Measurements from ENCODE around the gene TMEM25. TPM values are rescaled to one million over a fixed set of nuclear protein-coding genes. Genes with fewer than 3 reads are reported as not detected.

TMEM25 gene
- total and polyA plus RNA-seq, 7 donors, result 1.3 to 14.7 (median 6.8) TPM

DNA sequence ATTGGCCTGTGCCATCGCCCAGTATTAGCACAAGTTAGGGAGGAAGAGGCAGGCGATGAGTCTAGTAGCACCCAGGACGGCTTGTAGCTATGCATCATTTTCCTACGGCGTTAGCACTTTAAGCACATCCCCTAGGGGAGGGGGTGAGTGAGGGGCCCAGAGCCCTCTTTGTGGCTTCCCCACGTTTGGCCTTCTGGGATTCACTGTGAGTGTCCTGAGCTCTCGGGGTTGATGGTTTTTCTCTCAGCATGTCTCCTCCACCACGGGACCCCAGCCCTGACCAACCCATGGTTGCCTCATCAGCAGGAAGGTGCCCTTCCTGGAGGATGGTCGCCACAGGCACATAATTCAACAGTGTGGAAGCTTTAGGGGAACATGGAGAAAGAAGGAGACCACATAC is 4.3 kb downstream of the TMEM25 start:
- Histone ChIP-seq H3K27ac (no peak overlapping the region), H3K4me3 (no peak overlapping the region), H3K4me1 (peaks cover under 1% of the 10 kb centered on the region), H3K36me3 (ENCODE audit: insufficient read depth in 1 of 2, low read depth in 1 of 2) (peaks cover 0 to 5% of the 10 kb centered on the region in 2 donors), H3K9me3 (no peaks in the 10 kb centered on the region), H3K27me3 (ENCODE audit: insufficient read depth in 3 of 3, low read length in 2 of 3) (no peaks in the 10 kb centered on the region)
- ATAC-seq (no peak), DNase-seq (no peak)
- WGBS, 3 donors, result 77 to 83% (median 79%) methylated on average over 9 of the region's 9 CpGs
- TF ChIP-seq, protein P1, sequence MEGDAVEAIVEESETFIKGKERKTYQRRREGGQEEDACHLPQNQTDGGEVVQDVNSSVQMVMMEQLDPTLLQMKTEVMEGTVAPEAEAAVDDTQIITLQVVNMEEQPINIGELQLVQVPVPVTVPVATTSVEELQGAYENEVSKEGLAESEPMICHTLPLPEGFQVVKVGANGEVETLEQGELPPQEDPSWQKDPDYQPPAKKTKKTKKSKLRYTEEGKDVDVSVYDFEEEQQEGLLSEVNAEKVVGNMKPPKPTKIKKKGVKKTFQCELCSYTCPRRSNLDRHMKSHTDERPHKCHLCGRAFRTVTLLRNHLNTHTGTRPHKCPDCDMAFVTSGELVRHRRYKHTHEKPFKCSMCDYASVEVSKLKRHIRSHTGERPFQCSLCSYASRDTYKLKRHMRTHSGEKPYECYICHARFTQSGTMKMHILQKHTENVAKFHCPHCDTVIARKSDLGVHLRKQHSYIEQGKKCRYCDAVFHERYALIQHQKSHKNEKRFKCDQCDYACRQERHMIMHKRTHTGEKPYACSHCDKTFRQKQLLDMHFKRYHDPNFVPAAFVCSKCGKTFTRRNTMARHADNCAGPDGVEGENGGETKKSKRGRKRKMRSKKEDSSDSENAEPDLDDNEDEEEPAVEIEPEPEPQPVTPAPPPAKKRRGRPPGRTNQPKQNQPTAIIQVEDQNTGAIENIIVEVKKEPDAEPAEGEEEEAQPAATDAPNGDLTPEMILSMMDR (IDR thresholded peaks at IDR 0.05), result no peak
- intact Hi-C loops (cut with DNase I), result no loop called here

DNA sequence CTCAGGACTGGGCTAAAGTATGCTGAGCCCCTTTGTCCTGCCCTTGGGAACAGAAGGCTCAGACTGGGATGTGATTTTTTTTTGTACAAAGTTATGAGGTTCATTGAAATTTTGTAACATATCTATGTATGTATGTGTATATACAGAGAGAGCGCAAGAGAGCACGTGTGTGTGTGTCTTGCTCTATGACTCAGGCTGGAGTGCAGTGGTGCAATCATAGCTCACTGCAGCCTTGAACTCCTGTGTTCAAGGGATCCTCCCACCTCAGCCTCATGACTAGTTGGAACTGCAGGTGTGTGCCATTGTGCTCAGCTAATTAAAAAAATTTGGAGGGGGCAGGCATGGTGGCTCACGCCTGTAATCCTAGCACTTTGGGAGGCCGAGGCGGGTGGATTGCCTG is 5.7 kb downstream of the TMEM25 start:
- no peaks in the 10 kb centered on the region for H3K9me3 ChIP-seq
- no peak for ATAC-seq
- WGBS, 3 donors, result 93 to 97% (median 94%) methylated on average over 5 of the region's 5 CpGs
- no peak overlapping the region for H3K27ac ChIP-seq
- H3K4me3 ChIP-seq, result no peak overlapping the region
- no peak for DNase-seq
- H3K36me3 ChIP-seq (ENCODE audit: insufficient read depth in 1 of 2, low read depth in 1 of 2), result peaks cover 0 to 10% of the 10 kb centered on the region in 2 donors
- H3K27me3 ChIP-seq (ENCODE audit: insufficient read depth in 3 of 3, low read length in 2 of 3), result no peaks in the 10 kb centered on the region
- no peaks in the 10 kb centered on the region for H3K4me1 ChIP-seq
- intact Hi-C loops (cut with DNase I), result no loop called here
- TF ChIP-seq, protein P1 (IDR thresholded peaks at IDR 0.05), result no peak

DNA sequence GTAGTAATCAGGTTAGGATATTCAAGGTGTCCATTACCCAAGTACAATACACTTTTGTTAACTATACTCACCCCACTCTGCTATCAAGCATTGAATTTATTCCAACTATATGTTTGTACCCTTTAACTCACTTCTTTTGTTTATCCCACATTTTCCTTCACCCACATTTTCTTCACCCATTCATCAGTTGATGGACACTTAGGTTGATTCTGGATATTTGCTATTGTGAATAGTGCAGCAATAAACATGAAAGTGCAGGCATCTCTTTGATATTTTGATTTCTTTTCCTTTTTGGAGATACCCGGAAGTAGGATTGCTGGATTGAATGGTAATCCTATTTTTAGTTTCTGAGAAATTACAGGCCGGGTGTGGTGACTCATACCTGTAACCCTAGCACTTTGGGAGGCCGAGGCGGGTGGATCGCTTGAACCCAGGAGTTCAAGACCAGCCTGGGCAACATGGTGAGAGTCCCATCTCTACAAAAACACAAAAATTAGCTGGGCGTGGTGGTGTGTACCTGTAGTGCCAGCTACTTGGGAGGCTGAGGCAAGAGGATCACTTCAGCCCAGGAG is 6.5 kb downstream of the TMEM25 start:
- H3K36me3 ChIP-seq (ENCODE audit: insufficient read depth in 1 of 2, low read depth in 1 of 2), result peaks cover 0 to 17% of the 10 kb centered on the region in 2 donors
- H3K27me3 ChIP-seq (ENCODE audit: insufficient read depth in 3 of 3, low read length in 2 of 3), result no peaks in the 10 kb centered on the region
- intact Hi-C loops (cut with DNase I), result no loop called here
- TF ChIP-seq, protein P1 (IDR thresholded peaks at IDR 0.05), result no peak
- DNase-seq, result no peak
- no peak overlapping the region for H3K4me3 ChIP-seq
- 44 to 70% (median 67%) methylated on average over 6 of the region's 6 CpGs for WGBS, 3 donors
- ATAC-seq, result no peak
- no peaks in the 10 kb centered on the region for H3K4me1 ChIP-seq
- no peak overlapping the region for H3K27ac ChIP-seq
- no peaks in the 10 kb centered on the region for H3K9me3 ChIP-seq

DNA sequence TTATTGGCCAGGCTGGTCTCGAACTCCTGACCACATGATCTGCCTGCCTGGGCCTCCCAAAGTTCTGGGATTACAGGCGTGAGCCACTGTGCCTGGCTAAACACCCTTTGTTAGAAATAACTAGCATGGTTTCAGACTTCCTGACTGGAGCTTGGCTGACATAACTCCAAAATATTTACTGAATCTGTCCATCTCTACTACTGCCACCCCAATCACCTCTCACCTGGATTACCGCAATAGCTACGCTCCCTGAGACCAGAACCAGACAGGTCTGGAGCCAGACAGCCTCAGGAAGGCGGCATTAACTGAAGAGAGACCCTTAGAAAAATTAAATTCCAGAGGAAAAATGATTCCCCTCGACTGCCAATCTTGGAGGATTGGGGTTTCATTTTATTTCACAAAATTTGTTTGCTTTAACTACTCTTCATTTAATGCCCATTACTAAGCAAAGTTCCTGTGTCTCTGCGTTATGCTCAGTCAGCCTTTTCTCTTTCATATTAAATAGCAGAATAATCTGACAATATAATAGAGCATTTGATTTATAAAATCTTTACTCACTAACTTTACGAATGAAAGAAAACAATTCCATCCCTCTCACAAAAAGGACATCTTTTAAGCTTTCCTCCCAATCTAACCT is 13.1 kb downstream of the TMEM25 start:
- Histone ChIP-seq H3K27ac (no peak overlapping the region), H3K4me3 (no peak overlapping the region), H3K4me1 (no peaks in the 10 kb centered on the region), H3K9me3 (no peaks in the 10 kb centered on the region), H3K27me3 (ENCODE audit: insufficient read depth in 3 of 3, low read length in 2 of 3) (no peaks in the 10 kb centered on the region), H3K36me3 (ENCODE audit: insufficient read depth in 1 of 2, low read depth in 1 of 2) (peaks cover 0 to 66% of the 10 kb centered on the region in 2 donors)
- TF ChIP-seq, protein P1 (IDR thresholded peaks at IDR 0.05), result no peak
- intact Hi-C loops (cut with DNase I), result no loop called here
- no peak for ATAC-seq
- WGBS, 3 donors, result 91 to 94% (median 92%) methylated on average over 8 of the region's 8 CpGs
- DNase-seq, result no peak

DNA sequence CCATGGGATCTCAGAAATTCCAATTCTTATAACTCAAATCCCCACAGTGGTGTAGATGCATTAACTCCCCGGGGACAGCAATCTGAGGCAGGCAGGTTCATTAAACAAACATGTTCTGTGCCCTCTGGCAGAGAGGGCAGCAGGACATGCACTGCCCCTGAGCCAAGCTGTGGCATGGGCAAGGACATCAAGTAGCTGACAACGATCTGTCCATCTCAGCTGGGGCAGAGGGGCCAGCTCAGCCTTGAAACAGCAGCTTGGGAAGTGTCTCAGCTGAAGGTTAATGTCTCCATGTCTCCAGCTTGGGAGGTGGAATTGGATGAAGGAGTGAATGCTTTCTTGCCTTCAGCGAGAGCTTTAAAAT is 13.6 kb downstream of the TMEM25 start:
- WGBS, 3 donors, result 69 to 82% (median 72%) methylated on average over 3 of the region's 3 CpGs
- H3K27me3 ChIP-seq (ENCODE audit: insufficient read depth in 3 of 3, low read length in 2 of 3), result no peaks in the 10 kb centered on the region

More for the DNA sequence above, 13.6 kb downstream of the TMEM25 start:
- no peaks in the 10 kb centered on the region for H3K9me3 ChIP-seq
- intact Hi-C loops (cut with DNase I), result no loop called here
- H3K36me3 ChIP-seq (ENCODE audit: insufficient read depth in 1 of 2, low read depth in 1 of 2), result peaks cover 0 to 71% of the 10 kb centered on the region in 2 donors
- no peak overlapping the region for H3K27ac ChIP-seq
- TF ChIP-seq, protein P1 (IDR thresholded peaks at IDR 0.05), result no peak
- H3K4me3 ChIP-seq, result no peak overlapping the region
- H3K4me1 ChIP-seq, result no peaks in the 10 kb centered on the region
- ATAC-seq (no peak), DNase-seq (no peak)
